Measurements from ENCODE around the gene LPP. TPM values are rescaled to one million over a fixed set of nuclear protein-coding genes. Genes with fewer than 3 reads are reported as not detected.

The LPP gene
- total RNA-seq, 2 experiments from 2014 or later, result 27.5 to 31.8 TPM

GRCh38 chr3:188292827-188293226, 138.9 kb downstream of the LPP start:
- H3K27me3 Mint-ChIP-seq (ENCODE audit: low read depth), result no peaks in the 10 kb centered on the region

GRCh38 chr3:188294113-188294512, 140.2 kb downstream of the LPP start:
- intact Hi-C loops (cut with micrococcal nuclease), result loop anchor here (1.0 to 2.0 kb wide), 3 partner anchors 10 to 319 kb away; no protein-coding TSS in a partner anchor
- Mint-ChIP-seq H3K27ac (peak overlapping the region; percentile 69), H3K36me3 (ENCODE audit: low read depth) (peaks cover 18% of the 10 kb centered on the region), H3K4me1 (ENCODE audit: low read depth) (peaks cover 77% of the 10 kb centered on the region), H3K4me3 (no peak overlapping the region), H3K27me3 (ENCODE audit: low read depth) (no peaks in the 10 kb centered on the region), H3K9me3 (no peaks in the 10 kb centered on the region)
- peak; percentile 38 for DNase-seq
- CTCF ChIA-PET, result interaction anchor here (0.6 to 1.9 kb wide), 2 partner anchors 9 to 547 kb away, joined by 3 to 9 read pairs; no protein-coding TSS in a partner anchor

More at GRCh38 chr3:188292827-188293226, 138.9 kb downstream of the LPP start:
- intact Hi-C loops (cut with micrococcal nuclease), result no loop called here
- Mint-ChIP-seq H3K27ac (no peak overlapping the region), H3K9me3 (no peaks in the 10 kb centered on the region), H3K4me1 (ENCODE audit: low read depth) (peaks cover 65% of the 10 kb centered on the region), H3K4me3 (no peak overlapping the region), H3K36me3 (ENCODE audit: low read depth) (peaks cover 18% of the 10 kb centered on the region)
- DNase-seq, result no peak
- CTCF ChIA-PET, result interaction anchor here (0.6 to 1.0 kb wide), 2 partner anchors 10 to 277 kb away, joined by 3 read pairs; no protein-coding TSS in a partner anchor

- H3K36me3 Mint-ChIP-seq (ENCODE audit: low read depth), result peaks cover 15% of the 10 kb centered on the region
- H3K27ac Mint-ChIP-seq, result peak overlapping the region; percentile 69
- intact Hi-C loops (cut with micrococcal nuclease), result loop anchor here (1.0 to 5.0 kb wide), 9 partner anchors 11 to 657 kb away; no protein-coding TSS in a partner anchor
- H3K27me3 Mint-ChIP-seq (ENCODE audit: low read depth), result no peaks in the 10 kb centered on the region
- peaks cover 85% of the 10 kb centered on the region for H3K4me1 Mint-ChIP-seq (ENCODE audit: low read depth)
- no peak overlapping the region for H3K4me3 Mint-ChIP-seq
- H3K9me3 Mint-ChIP-seq, result no peaks in the 10 kb centered on the region
- CTCF ChIA-PET, result interaction anchor here (0.7 to 1.9 kb wide), 3 partner anchors 10 to 57 kb away, joined by 4 to 9 read pairs (median 4); no protein-coding TSS in a partner anchor
- peak; percentile 49 for DNase-seq
Measured at GRCh38 chr3:188294823-188295487, 141.0 kb downstream of the LPP start.

- CTCF ChIA-PET, result interaction anchor here (1.1 to 1.9 kb wide), 2 partner anchors 8 to 11 kb away, joined by 3 to 9 read pairs; no protein-coding TSS in a partner anchor
- Mint-ChIP-seq H3K27me3 (ENCODE audit: low read depth) (no peaks in the 10 kb centered on the region), H3K9me3 (no peaks in the 10 kb centered on the region), H3K36me3 (ENCODE audit: low read depth) (peaks cover 9% of the 10 kb centered on the region), H3K4me3 (no peak overlapping the region), H3K4me1 (ENCODE audit: low read depth) (peaks cover 83% of the 10 kb centered on the region), H3K27ac (peak overlapping the region; percentile 17)
- no peak for DNase-seq
- intact Hi-C loops (cut with micrococcal nuclease), result loop anchor here (1.0 to 5.0 kb wide), 8 partner anchors 94 to 656 kb away; no protein-coding TSS in a partner anchor
Measured at GRCh38 chr3:188295876-188296275, 141.9 kb downstream of the LPP start.

- Mint-ChIP-seq H3K27me3 (ENCODE audit: low read depth) (no peaks in the 10 kb centered on the region), H3K9me3 (no peaks in the 10 kb centered on the region), H3K27ac (peak overlapping the region; percentile 86), H3K4me1 (ENCODE audit: low read depth) (peaks cover 85% of the 10 kb centered on the region), H3K36me3 (ENCODE audit: low read depth) (peaks cover 8% of the 10 kb centered on the region), H3K4me3 (no peak overlapping the region)
- CTCF ChIA-PET, result interaction anchor here (0.5 to 1.1 kb wide), 5 partner anchors 7 to 608 kb away, joined by 3 to 4 read pairs (median 3); no protein-coding TSS in a partner anchor
- no peak for DNase-seq
- intact Hi-C loops (cut with micrococcal nuclease), result loop anchor here (1.0 to 5.0 kb wide), 6 partner anchors 93 to 655 kb away; no protein-coding TSS in a partner anchor
Measured at GRCh38 chr3:188296761-188297612, 143.0 kb downstream of the LPP start.

- Mint-ChIP-seq H3K27me3 (ENCODE audit: low read depth) (no peaks in the 10 kb centered on the region), H3K27ac (peak overlapping the region; percentile 86), H3K36me3 (ENCODE audit: low read depth) (peaks cover 4% of the 10 kb centered on the region), H3K4me3 (no peak overlapping the region), H3K4me1 (ENCODE audit: low read depth) (peaks cover 86% of the 10 kb centered on the region), H3K9me3 (no peaks in the 10 kb centered on the region)
- no peak for DNase-seq
- intact Hi-C loops (cut with micrococcal nuclease), result loop anchor here (2.0 to 5.0 kb wide), 6 partner anchors 284 to 654 kb away; no protein-coding TSS in a partner anchor
- CTCF ChIA-PET, result interaction anchor here (0.9 to 2.3 kb wide), 4 partner anchors 14 to 657 kb away, joined by 3 to 11 read pairs (median 6); no protein-coding TSS in a partner anchor
Measured at GRCh38 chr3:188298585-188298984, 144.6 kb downstream of the LPP start.

- DNase-seq, result peak; percentile 81
- peak overlapping the region; percentile 86 for H3K27ac Mint-ChIP-seq
- H3K4me3 Mint-ChIP-seq, result no peak overlapping the region
- peaks cover 4% of the 10 kb centered on the region for H3K36me3 Mint-ChIP-seq (ENCODE audit: low read depth)
- H3K4me1 Mint-ChIP-seq (ENCODE audit: low read depth), result peaks cover 81% of the 10 kb centered on the region
- no peaks in the 10 kb centered on the region for H3K27me3 Mint-ChIP-seq (ENCODE audit: low read depth)
- CTCF ChIA-PET, result interaction anchor here (0.9 to 2.3 kb wide), 4 partner anchors 15 to 656 kb away, joined by 3 to 11 read pairs (median 6); no protein-coding TSS in a partner anchor
- intact Hi-C loops (cut with micrococcal nuclease), result loop anchor here (1.0 to 5.0 kb wide), 16 partner anchors 10 to 653 kb away; partner anchors contain the start of gene BCL6
- no peaks in the 10 kb centered on the region for H3K9me3 Mint-ChIP-seq
Measured at GRCh38 chr3:188299068-188299467, 145.1 kb downstream of the LPP start.

- Mint-ChIP-seq H3K36me3 (ENCODE audit: low read depth) (peaks cover 4% of the 10 kb centered on the region), H3K27me3 (ENCODE audit: low read depth) (no peaks in the 10 kb centered on the region), H3K4me3 (peak overlapping the region; percentile 36), H3K9me3 (no peaks in the 10 kb centered on the region), H3K4me1 (ENCODE audit: low read depth) (peaks cover 76% of the 10 kb centered on the region), H3K27ac (peak overlapping the region; percentile 86)
- CTCF ChIA-PET, result interaction anchor here (0.7 to 2.3 kb wide), 3 partner anchors 18 to 656 kb away, joined by 3 to 11 read pairs (median 3); no protein-coding TSS in a partner anchor
- DNase-seq, result no peak
- intact Hi-C loops (cut with micrococcal nuclease), result loop anchor here (1.0 to 5.0 kb wide), 16 partner anchors 10 to 653 kb away; partner anchors contain the start of gene BCL6
Measured at GRCh38 chr3:188299708-188300107, 145.8 kb downstream of the LPP start.

- intact Hi-C loops (cut with micrococcal nuclease), result no loop called here
- peaks cover 8% of the 10 kb centered on the region for H3K36me3 Mint-ChIP-seq (ENCODE audit: low read depth)
- CTCF ChIA-PET, result no interaction called here
- H3K4me3 Mint-ChIP-seq, result no peak overlapping the region
- no peaks in the 10 kb centered on the region for H3K27me3 Mint-ChIP-seq (ENCODE audit: low read depth)
- DNase-seq, result no peak
- no peaks in the 10 kb centered on the region for H3K9me3 Mint-ChIP-seq
- H3K4me1 Mint-ChIP-seq (ENCODE audit: low read depth), result peaks cover 61% of the 10 kb centered on the region
- H3K27ac Mint-ChIP-seq, result peak overlapping the region; percentile 14
Measured at GRCh38 chr3:188301147-188301546, 147.2 kb downstream of the LPP start.

GRCh38 chr3:188303286-188303799, 149.4 kb downstream of the LPP start:
- intact Hi-C loops (cut with micrococcal nuclease), result no loop called here
- H3K36me3 Mint-ChIP-seq (ENCODE audit: low read depth), result peaks cover 8% of the 10 kb centered on the region
- no peak overlapping the region for H3K4me3 Mint-ChIP-seq
- CTCF ChIA-PET, result interaction anchor here (0.9 to 1.6 kb wide), 3 partner anchors 10 to 563 kb away, joined by 3 to 10 read pairs (median 4); no protein-coding TSS in a partner anchor
- no peak for DNase-seq
- no peaks in the 10 kb centered on the region for H3K27me3 Mint-ChIP-seq (ENCODE audit: low read depth)
- no peak overlapping the region for H3K27ac Mint-ChIP-seq
- no peaks in the 10 kb centered on the region for H3K9me3 Mint-ChIP-seq
- H3K4me1 Mint-ChIP-seq (ENCODE audit: low read depth), result peaks cover 40% of the 10 kb centered on the region

GRCh38 chr3:188303823-188304222, 149.9 kb downstream of the LPP start:
- no peak overlapping the region for H3K27ac Mint-ChIP-seq
- CTCF ChIA-PET, result interaction anchor here (0.7 to 1.3 kb wide), 2 partner anchors 7 to 563 kb away, joined by 3 to 5 read pairs; no protein-coding TSS in a partner anchor
- intact Hi-C loops (cut with micrococcal nuclease), result no loop called here
- H3K4me1 Mint-ChIP-seq (ENCODE audit: low read depth), result peaks cover 40% of the 10 kb centered on the region
- DNase-seq, result no peak
- H3K9me3 Mint-ChIP-seq, result no peaks in the 10 kb centered on the region
- H3K36me3 Mint-ChIP-seq (ENCODE audit: low read depth), result peaks cover 8% of the 10 kb centered on the region
- no peaks in the 10 kb centered on the region for H3K27me3 Mint-ChIP-seq (ENCODE audit: low read depth)
- H3K4me3 Mint-ChIP-seq, result no peak overlapping the region

All from activated naive CD4-positive, alpha-beta T cell treated with anti-CD3 and anti-CD28 coated beads for 36 hours (primary cell).